Ishikawa (cell line): ENCODE results near the gene CFAP54.

Experiments used
- EP300 ChIP-seq: IDR thresholded peaks from 2 replicates; pipeline ENCODE4 v1.6.1; 2012; ENCODE audit warnings: borderline replicate concordance
- REST ChIP-seq: IDR thresholded peaks from 2 replicates; pipeline ENCODE4 v1.6.1; 2012; ENCODE audit warnings: low read depth, mild to moderate bottlenecking
- TAF1 ChIP-seq: IDR thresholded peaks from 2 replicates; pipeline ENCODE4 v1.6.1; 2012; ENCODE audit warnings: low read depth, mild to moderate bottlenecking
- TCF12 ChIP-seq: IDR thresholded peaks from 2 replicates; pipeline ENCODE4 v1.6.1; 2012; ENCODE audit warnings: low read depth
- YY1 ChIP-seq: IDR thresholded peaks from 2 replicates; pipeline ENCODE4 v1.6.1; 2012; ENCODE audit warnings: low read depth

- TF ChIP-seq EP300 (no peak), YY1 (no peak), REST (no peak), TAF1 (no peak), TCF12 (no peak)
Measured at GRCh38 chr12:96502949-96503532, 13.7 kb downstream of the CFAP54 start.
